LoVo (cell line): Measurements from ENCODE around the gene CCN6.

Experiments used
- DNase-seq: peaks from one replicate; pipeline ENCODE4 v3.0.0-alpha.2; 2016; ENCODE audit warnings: low spot score

The CCN6 gene

DNA sequence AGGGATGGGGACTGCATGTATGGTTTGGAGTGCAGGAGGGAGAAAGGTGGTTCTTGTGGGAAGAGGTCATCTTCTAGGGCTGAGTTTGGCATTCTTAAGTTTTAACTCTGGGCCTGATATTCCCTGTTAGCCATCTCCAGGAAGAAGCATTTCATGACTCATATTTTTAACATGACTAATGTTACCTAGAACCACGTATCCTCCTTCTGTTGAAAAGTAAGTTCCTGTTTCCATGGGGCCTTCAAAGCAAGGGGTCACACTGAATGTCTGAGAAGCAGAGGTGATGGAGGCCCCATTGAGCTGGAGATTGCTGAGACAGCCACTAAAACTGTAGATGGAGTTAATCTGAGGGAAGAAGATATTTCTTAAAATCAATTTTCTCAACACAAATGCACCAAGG, 63.6 kb downstream of the CCN6 start:
- DNase-seq: peak; percentile 2

DNA sequence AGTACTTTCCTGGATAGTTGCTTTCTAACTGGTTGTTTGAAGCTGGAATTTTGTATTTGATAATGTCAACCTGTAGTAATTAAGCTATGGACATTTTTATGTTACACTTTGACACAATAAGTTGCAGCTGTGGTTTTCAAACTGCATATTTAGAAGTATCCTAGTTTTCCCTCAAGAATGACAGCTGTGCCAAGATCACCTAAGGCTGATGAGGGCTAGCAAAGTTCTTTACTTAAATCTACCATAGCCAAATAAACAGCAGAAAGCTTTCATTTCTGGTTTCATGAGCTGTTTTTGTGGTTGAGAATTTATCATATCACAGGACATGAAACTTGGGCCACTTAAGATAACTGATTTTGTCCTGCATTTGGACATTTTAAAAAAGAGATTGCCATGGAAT, 64.1 kb downstream of the CCN6 start:
- DNase-seq: no peak
